Body of pancreas (tissue), 4 donors: ENCODE data around the gene DNASE1. TPM values are rescaled to one million over a fixed set of nuclear protein-coding genes. Genes with fewer than 3 reads are reported as not detected.

Experiments used
- ATAC-seq: fragments of 150-250 bp; one replicate; pipeline ENCODE4 v1.9.1; 2016
- DNase-seq, 4 donors: peaks; one replicate each; pipeline ENCODE4 v3.0.0-alpha.2; 2019
- H3K27ac ChIP-seq, 4 donors: fragments of 200-600 bp; sonication (generic); 1 replicate in 3 of 4; 2 replicates in 1 of 4; pipeline versions ENCODE4 v1.5.1 to v1.6.1; 2016 to 2019; ENCODE audit warnings: mild to moderate bottlenecking in 1 of 4, mixed read lengths in 1 of 4, moderate library complexity in 1 of 4
- H3K27me3 ChIP-seq, 2 donors: fragments of 200-600 bp; sonication (generic); one replicate each; pipeline ENCODE4 v1.6.0; 2016; ENCODE audit warnings: mild to moderate bottlenecking in 1 of 2
- H3K36me3 ChIP-seq, 2 donors: fragments of 200-600 bp; sonication (generic); replicated peaks in 1 of 2; 2 replicates each; pipeline ENCODE4 v1.5.1; 2016; ENCODE audit warnings: low read depth in 2 of 2; ENCODE audit not compliant: insufficient read depth in 1 of 2
- H3K4me1 ChIP-seq: fragments of 200-600 bp; sonication (generic); one replicate; pipeline ENCODE4 v1.6.0; 2016
- H3K4me3 ChIP-seq, 2 donors: fragments of 200-600 bp; sonication (generic); 1 replicate in 1 of 2; 2 replicates in 1 of 2; pipeline ENCODE4 v1.5.1; 2016 to 2019
- H3K9me3 ChIP-seq, 3 donors: fragments of 200-600 bp; sonication (generic); 1 replicate in 2 of 3; 2 replicates in 1 of 3; pipeline ENCODE4 v1.5.1; 2016
- POLR2A ChIP-seq, 3 donors: fragments of 450-650 bp; IDR thresholded peaks; one replicate each; pipeline ENCODE4 v1.6.1; 2016; ENCODE audit warnings: antibody characterized with exemption in 3 of 3, mild to moderate bottlenecking in 2 of 3
- WGBS, 2 donors: methylation state at CpG; one replicate each; pipeline ENCODE4 v1.1.5; 2017; 5-methylcytosine and 5-hydroxymethylcytosine counted together
- intact Hi-C: fragments of 100-400 bp; cut with DNase I; formaldehyde crosslinking; loops from one replicate; pipeline ENCODE4 v1.15.1; 2023
- total RNA-seq, 2 donors: library from RNA; depleted of rRNA; stranded (reverse); fragments of >200 nt; gene quantifications; one replicate each; pipeline ENCODE4 v1.1.0, GENCODE V29; 2016
- TF ChIP-seq, protein P1 (sequence below), 7 experiments: fragments of 450-650 bp in 4 of 7; fragments of 200-600 bp in 3 of 7; sonication (generic) in 3 of 7; IDR thresholded peaks; one replicate each; pipeline ENCODE4 v1.5.1; 2016 to 2019; ENCODE audit warnings: antibody characterized with exemption in 7 of 7

DNASE1 gene
- total RNA-seq, 2 donors from 2014 or later: 25.9 to 52.7 TPM

DNA sequence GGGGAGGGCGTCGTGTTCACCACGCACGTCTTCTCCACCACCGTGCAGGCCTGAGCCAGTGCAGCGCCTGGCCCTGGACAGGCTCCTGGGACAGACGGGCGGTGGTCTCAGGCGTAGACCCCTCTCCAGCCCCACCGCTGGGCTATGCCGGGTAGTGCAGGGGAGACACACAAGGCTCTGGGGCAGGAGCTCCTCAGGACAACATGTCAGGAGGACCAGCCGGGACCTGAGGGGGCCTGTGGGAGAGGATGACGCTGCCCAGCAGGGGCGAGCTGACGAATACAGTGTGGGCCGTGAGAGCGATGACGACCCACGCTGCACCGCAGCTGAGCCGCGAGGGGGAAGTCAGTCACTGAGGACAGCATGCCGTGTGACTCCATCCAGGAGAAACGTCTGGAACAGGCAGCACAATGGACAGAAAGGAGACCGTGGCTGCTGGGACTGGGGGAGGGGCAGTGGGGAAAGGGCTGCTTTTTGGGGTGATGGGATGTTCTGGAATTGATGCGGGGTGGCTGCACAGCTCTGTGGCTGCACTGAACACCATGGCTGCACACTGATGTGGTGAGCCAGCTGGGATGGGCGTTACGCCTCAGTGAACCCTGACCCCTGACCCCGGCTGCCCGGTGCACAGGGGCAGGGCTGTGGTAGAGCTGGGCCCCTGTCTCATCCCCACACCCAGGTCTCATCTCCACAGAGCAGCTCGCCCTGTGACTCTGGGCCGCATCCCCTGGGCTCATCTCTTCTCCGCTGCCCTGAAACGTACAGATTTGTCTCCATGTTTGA, 20.2 kb downstream of the DNASE1 start:
- 91 to 95% methylated on average over 24 to 34 of the region's 34 CpGs for WGBS, 2 donors
- Histone ChIP-seq H3K4me1 (no peaks in the 10 kb centered on the region), H3K36me3 (peaks cover 5 to 15% of the 10 kb centered on the region in 2 donors), H3K4me3 (no peak overlapping the region), H3K9me3 (no peaks in the 10 kb centered on the region), H3K27ac (no peak overlapping the region), H3K27me3 (no peaks in the 10 kb centered on the region)
- ATAC-seq: no peak
- intact Hi-C loops: no loop called here
- no peak for DNase-seq
- TF ChIP-seq, protein P1, sequence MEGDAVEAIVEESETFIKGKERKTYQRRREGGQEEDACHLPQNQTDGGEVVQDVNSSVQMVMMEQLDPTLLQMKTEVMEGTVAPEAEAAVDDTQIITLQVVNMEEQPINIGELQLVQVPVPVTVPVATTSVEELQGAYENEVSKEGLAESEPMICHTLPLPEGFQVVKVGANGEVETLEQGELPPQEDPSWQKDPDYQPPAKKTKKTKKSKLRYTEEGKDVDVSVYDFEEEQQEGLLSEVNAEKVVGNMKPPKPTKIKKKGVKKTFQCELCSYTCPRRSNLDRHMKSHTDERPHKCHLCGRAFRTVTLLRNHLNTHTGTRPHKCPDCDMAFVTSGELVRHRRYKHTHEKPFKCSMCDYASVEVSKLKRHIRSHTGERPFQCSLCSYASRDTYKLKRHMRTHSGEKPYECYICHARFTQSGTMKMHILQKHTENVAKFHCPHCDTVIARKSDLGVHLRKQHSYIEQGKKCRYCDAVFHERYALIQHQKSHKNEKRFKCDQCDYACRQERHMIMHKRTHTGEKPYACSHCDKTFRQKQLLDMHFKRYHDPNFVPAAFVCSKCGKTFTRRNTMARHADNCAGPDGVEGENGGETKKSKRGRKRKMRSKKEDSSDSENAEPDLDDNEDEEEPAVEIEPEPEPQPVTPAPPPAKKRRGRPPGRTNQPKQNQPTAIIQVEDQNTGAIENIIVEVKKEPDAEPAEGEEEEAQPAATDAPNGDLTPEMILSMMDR (IDR thresholded peaks at IDR 0.05): no peak
- TF ChIP-seq POLR2A (IDR thresholded peaks at IDR 0.05): no peak

DNA sequence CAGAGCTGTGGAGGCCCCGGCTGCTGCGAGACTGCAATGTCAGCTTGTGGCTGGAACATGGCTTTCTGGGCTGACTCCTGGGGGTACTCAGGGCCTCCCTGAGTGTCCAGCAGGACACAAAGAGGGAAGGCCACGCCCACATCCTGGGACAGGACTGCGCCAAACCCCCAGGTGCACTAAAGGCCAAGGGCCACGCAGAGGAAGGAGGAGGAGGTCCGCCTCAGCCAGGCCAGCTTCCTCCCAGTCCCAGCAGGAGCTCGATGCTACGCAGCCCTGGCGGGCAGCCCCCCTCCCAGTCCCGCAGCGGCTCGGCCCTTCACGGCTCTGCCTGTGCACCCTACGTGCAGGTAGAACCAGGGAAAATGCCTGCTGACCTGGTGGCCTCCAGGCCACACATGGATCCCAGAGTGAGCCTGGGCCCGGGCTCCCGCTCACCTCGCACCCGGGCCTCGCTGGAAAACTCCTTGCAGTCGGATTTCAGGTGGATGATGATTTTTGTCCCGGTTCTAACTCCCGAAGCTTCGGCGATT, 21.2 kb downstream of the DNASE1 start:
- H3K4me1 ChIP-seq: peaks cover 2% of the 10 kb centered on the region
- no peaks in the 10 kb centered on the region for H3K9me3 ChIP-seq
- DNase-seq (no peak), ATAC-seq (no peak)
- intact Hi-C loops: no loop called here
- TF ChIP-seq, protein P1 (IDR thresholded peaks at IDR 0.05): no peak
- TF ChIP-seq POLR2A (IDR thresholded peaks at IDR 0.05): no peak
- H3K36me3 ChIP-seq: peaks cover 5 to 15% of the 10 kb centered on the region in 2 donors
- H3K27ac ChIP-seq: no peak overlapping the region
- no peaks in the 10 kb centered on the region for H3K27me3 ChIP-seq
- WGBS, 2 donors: 91 to 94% methylated on average over 5 to 22 of the region's 24 CpGs
- no peak overlapping the region for H3K4me3 ChIP-seq

DNA sequence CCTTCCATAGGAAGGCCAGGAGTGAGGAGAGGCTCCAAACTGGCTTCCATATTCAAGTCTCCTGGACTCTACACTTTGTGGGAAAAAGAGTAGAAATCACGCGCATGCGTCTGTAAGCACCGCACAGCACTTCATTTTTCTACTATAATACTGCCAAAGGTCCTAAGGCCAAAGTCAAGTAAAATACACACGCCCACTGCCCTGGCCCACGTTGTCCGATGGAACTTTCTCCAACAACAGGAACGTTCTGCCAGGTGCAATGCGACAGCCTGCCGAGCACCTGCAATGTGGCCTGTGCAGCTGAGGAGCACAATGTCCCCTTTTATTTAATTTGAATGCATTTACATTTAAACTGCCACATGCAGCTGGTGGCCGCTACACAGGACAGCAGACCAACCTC, 23.5 kb downstream of the DNASE1 start:
- Histone ChIP-seq H3K9me3 (no peaks in the 10 kb centered on the region), H3K36me3 (peaks cover 5 to 11% of the 10 kb centered on the region in 2 donors), H3K4me1 (peaks cover 6% of the 10 kb centered on the region), H3K27me3 (no peaks in the 10 kb centered on the region), H3K4me3 (no peak overlapping the region), H3K27ac (no peak overlapping the region)
- TF ChIP-seq POLR2A (IDR thresholded peaks at IDR 0.05): no peak
- TF ChIP-seq, protein P1 (IDR thresholded peaks at IDR 0.05): no peak
- WGBS, 2 donors: 93 to 94% methylated on average over 11 of the region's 11 CpGs
- intact Hi-C loops: no loop called here
- ATAC-seq (no peak), DNase-seq (no peak)

DNA sequence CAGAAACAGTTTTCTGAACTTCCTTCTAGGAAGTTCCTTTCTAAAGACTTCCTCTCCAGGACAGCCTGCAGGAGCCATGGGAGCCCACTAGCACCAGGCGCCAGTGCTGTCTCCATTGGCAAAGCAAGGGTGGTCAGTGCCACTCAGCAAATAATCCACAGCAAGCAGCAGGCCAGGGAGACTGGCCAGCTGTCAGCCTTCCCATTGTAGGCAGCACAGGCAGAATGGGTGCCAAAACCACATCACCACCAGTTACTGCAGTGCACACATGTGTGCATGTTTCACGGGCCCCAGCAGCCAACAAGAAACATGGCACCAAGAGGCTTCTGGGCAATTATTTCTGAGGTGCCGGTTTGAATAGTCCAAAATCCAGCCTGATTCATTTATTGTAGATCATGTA, 26.7 kb downstream of the DNASE1 start:
- peak; percentile 75 to 92 (median 86) for DNase-seq
- no peak for TF ChIP-seq POLR2A (IDR thresholded peaks at IDR 0.05)
- TF ChIP-seq, protein P1 (IDR thresholded peaks at IDR 0.05): peak in 1 of 7 experiments; percentile 10
- H3K4me3 ChIP-seq: no peak overlapping the region
- no peaks in the 10 kb centered on the region for H3K27me3 ChIP-seq
- WGBS, 2 donors: 31 to 33% methylated on average over 3 of the region's 3 CpGs
- peak; percentile 88 for ATAC-seq
- H3K36me3 ChIP-seq: peaks cover 5 to 14% of the 10 kb centered on the region in 2 donors
- peaks cover 6% of the 10 kb centered on the region for H3K4me1 ChIP-seq
- intact Hi-C loops: no loop called here
- no peaks in the 10 kb centered on the region for H3K9me3 ChIP-seq
- H3K27ac ChIP-seq: peak overlapping the region in 1 of 4 donors; percentile 35
